A549 (cell line): Measurements from ENCODE around the gene ZNF20.

Experiments used
- CTCF ChIP-seq: fragments of >200 bp; sonication (Bioruptor Twin); formaldehyde crosslinking; IDR thresholded peaks from 3 replicates; pipeline ENCODE4 v1.5.1; 2016
- ESRRA ChIP-seq: fragments of 150-350 bp; IDR thresholded peaks from 2 replicates; pipeline ENCODE4 v1.6.1; 2014; ENCODE audit warnings: mild to moderate bottlenecking, low read length, borderline replicate concordance
- FOSB ChIP-seq: fragments of 250-450 bp; sonication (Bioruptor Pico); IDR thresholded peaks from 2 replicates; pipeline ENCODE4 v1.5.0; 2020; ENCODE audit warnings: mild to moderate bottlenecking, moderate library complexity
- FOSL2 ChIP-seq, 2 experiments: fragments of 450-650 bp in 1 of 2; fragments of >200 bp in 1 of 2; sonication (Bioruptor Twin) in 1 of 2; formaldehyde crosslinking; IDR thresholded peaks; 2 replicates each; pipeline versions ENCODE4 v1.5.0 to v1.6.1; 2016 to 2020; ENCODE audit warnings: mild to moderate bottlenecking in 1 of 2, moderate library complexity in 1 of 2
- HEYL ChIP-seq: fragments of 250-450 bp; sonication (Bioruptor Pico); IDR thresholded peaks from 2 replicates; pipeline ENCODE4 v1.8.0; 2021; ENCODE audit warnings: mild to moderate bottlenecking, moderate library complexity
- JUN ChIP-seq, 2 experiments: fragments of >200 bp; sonication (Bioruptor Twin); formaldehyde crosslinking; IDR thresholded peaks; 2 replicates in 1 of 2; 3 replicates in 1 of 2; pipeline ENCODE4 v1.6.1; 2016 to 2017
- KDM1A ChIP-seq: fragments of 200-600 bp; sonication (generic); IDR thresholded peaks from 2 replicates; pipeline ENCODE4 v1.6.1; 2016; ENCODE audit warnings: low read depth, mild to moderate bottlenecking
- MAX ChIP-seq: IDR thresholded peaks from 2 replicates; pipeline ENCODE4 v1.6.1; 2012
- POLR2A ChIP-seq: IDR thresholded peaks from 2 replicates; pipeline ENCODE4 v1.6.1; 2012; ENCODE audit warnings: mild to moderate bottlenecking, low read length
- ZSCAN20 ChIP-seq: fragments of 250-450 bp; sonication (Bioruptor Pico); IDR thresholded peaks from 2 replicates; pipeline ENCODE4 v1.8.0; 2022; ENCODE audit warnings: mild to moderate bottlenecking, moderate library complexity

GRCh38 chr19:12166626-12167025 lies 26.5 kb upstream of the ZNF20 start:
- TF ChIP-seq CTCF (no peak), POLR2A (no peak), MAX (no peak), ESRRA (no peak), FOSB (CRISPR knock-in tag) (no peak), FOSL2 (IDR thresholded peaks at IDR 0.05) (no peak), FOSL2 (CRISPR knock-in tag; IDR thresholded peaks at IDR 0.05) (no peak), KDM1A (no peak), HEYL (CRISPR knock-in tag) (no peak), JUN (IDR thresholded peaks at IDR 0.05) (no peak), ZSCAN20 (CRISPR knock-in tag) (no peak)
